ENCODE data around the gene TRIM2. TPM values are rescaled to one million over a fixed set of nuclear protein-coding genes. Genes with fewer than 3 reads are reported as not detected.

Gene TRIM2
- total RNA-seq, 4 donors from 2014 or later, result 5.8 to 18.9 (median 14.9) TPM

DNA sequence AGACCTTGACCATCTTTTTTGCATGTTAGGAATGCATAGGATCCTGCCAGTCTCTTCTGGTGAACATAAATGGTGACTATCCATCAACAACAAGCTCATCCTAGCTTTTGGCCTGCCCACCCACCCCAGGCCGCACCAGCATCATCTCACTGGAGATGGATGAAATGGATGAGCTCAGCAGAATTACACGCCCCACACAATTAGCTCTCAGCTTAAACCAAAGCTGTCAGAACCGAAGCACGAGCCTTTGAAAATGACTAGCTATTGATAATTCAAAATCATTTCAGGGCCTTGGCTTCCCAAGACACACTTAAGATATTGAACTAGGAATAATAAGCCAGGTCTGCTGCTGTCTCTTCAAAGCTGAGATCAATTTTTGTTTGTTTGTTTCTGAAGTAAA lies 77.8 kb downstream of the TRIM2 start:
- Histone ChIP-seq H3K9me3 (peaks cover 0 to 7% (median 0%) of the 10 kb centered on the region in 3 donors), H3K4me3 (no peak overlapping the region), H3K36me3 (peaks cover 0 to 28% (median 0%) of the 10 kb centered on the region in 3 donors), H3K4me1 (peaks cover 0 to 5% (median 0%) of the 10 kb centered on the region in 3 donors), H3K27me3 (no peaks in the 10 kb centered on the region), H3K27ac (no peak overlapping the region)
- intact Hi-C loops (cut with DNase I), result no loop called here
- DNase-seq, result no peak
- TF ChIP-seq, protein P1, sequence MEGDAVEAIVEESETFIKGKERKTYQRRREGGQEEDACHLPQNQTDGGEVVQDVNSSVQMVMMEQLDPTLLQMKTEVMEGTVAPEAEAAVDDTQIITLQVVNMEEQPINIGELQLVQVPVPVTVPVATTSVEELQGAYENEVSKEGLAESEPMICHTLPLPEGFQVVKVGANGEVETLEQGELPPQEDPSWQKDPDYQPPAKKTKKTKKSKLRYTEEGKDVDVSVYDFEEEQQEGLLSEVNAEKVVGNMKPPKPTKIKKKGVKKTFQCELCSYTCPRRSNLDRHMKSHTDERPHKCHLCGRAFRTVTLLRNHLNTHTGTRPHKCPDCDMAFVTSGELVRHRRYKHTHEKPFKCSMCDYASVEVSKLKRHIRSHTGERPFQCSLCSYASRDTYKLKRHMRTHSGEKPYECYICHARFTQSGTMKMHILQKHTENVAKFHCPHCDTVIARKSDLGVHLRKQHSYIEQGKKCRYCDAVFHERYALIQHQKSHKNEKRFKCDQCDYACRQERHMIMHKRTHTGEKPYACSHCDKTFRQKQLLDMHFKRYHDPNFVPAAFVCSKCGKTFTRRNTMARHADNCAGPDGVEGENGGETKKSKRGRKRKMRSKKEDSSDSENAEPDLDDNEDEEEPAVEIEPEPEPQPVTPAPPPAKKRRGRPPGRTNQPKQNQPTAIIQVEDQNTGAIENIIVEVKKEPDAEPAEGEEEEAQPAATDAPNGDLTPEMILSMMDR (IDR thresholded peaks at IDR 0.05), result no peak
- TF ChIP-seq POLR2A (IDR thresholded peaks at IDR 0.05), result no peak
- 84% methylated on average over 2 to 4 of the region's 4 CpGs for WGBS, 2 donors

DNA sequence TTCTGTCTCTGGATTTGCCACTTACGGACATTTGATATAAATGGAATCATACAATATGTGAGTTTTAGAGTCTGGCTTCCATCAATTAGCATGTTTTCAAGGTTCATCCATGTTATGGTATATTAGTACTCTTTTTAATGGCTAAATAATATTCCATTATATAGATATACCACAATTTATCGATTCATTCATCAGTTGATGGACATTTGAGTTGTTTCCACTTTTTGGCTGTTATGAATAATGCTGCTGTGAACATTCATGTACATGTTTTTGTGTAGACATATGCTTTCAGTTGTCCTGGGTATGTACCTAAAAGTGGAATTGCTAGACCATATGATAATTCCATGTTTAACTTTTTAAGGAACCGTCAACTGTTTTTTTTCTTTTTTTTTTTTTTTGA lies 79.0 kb downstream of the TRIM2 start:
- Histone ChIP-seq H3K4me1 (no peaks in the 10 kb centered on the region), H3K36me3 (peaks cover 0 to 24% (median 0%) of the 10 kb centered on the region in 3 donors), H3K27me3 (no peaks in the 10 kb centered on the region), H3K9me3 (peaks cover 0 to 7% (median 0%) of the 10 kb centered on the region in 3 donors), H3K4me3 (no peak overlapping the region), H3K27ac (no peak overlapping the region)
- 94 to 97% methylated on average over 3 of the region's 3 CpGs for WGBS, 2 donors
- TF ChIP-seq POLR2A (IDR thresholded peaks at IDR 0.05), result no peak
- TF ChIP-seq, protein P1 (IDR thresholded peaks at IDR 0.05), result no peak
- intact Hi-C loops (cut with DNase I), result no loop called here
- no peak for DNase-seq

DNA sequence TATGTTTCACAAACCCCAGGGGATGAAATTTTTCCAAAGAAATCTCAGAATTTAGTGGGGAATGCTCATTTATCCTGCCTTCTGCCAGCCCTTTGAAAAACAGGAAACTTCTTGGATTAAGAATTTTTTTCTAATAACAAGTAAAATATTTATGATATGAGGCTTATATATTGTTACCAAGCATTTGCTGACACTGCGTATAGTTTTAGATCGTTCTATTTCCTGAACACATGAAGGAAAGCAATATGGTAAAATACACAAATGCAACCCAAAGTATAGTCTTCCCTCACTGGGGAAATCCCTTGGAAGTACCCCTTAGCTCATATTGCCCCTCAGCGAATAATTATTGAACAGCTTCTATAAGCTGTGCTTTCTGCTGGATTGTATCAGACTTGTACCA lies 85.9 kb downstream of the TRIM2 start:
- H3K36me3 ChIP-seq, result peaks cover 0 to 2% (median 0%) of the 10 kb centered on the region in 3 donors
- no peaks in the 10 kb centered on the region for H3K9me3 ChIP-seq
- 85 to 90% methylated on average over 3 of the region's 3 CpGs for WGBS, 2 donors
- H3K27ac ChIP-seq, result no peak overlapping the region
- H3K4me1 ChIP-seq, result peaks cover 0 to 15% (median 2%) of the 10 kb centered on the region in 3 donors
- intact Hi-C loops (cut with DNase I), result no loop called here
- DNase-seq, result no peak
- H3K27me3 ChIP-seq, result no peaks in the 10 kb centered on the region
- H3K4me3 ChIP-seq, result no peak overlapping the region
- TF ChIP-seq, protein P1 (IDR thresholded peaks at IDR 0.05), result no peak

DNA sequence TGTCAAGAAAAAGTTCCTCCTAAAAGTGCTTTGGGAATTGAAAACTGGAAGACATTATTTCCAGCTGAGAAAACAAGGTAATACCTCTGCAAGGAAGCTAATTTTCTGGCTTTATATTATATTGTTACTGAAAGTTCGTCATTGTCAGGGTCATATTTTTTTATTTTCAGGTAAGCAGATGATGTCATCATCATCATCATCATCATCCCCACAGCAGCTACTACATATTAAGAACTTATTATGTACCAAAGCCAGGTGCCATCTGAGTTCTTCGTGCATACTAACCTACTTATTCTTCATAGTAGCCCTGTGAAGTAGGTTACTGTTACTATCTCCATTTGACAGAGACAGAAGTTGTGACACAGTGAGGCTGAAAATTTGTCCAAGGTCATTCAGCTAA lies 87.3 kb downstream of the TRIM2 start:
- WGBS, 2 donors, result 86 to 98% methylated on average over 2 of the region's 2 CpGs
- Histone ChIP-seq H3K4me3 (no peak overlapping the region), H3K4me1 (peaks cover 4 to 30% (median 11%) of the 10 kb centered on the region in 3 donors), H3K27me3 (no peaks in the 10 kb centered on the region), H3K27ac (no peak overlapping the region), H3K9me3 (no peaks in the 10 kb centered on the region), H3K36me3 (peaks cover 0 to 10% (median 0%) of the 10 kb centered on the region in 3 donors)
- no peak for TF ChIP-seq POLR2A (IDR thresholded peaks at IDR 0.05)
- TF ChIP-seq, protein P1 (IDR thresholded peaks at IDR 0.05), result no peak
- DNase-seq, result no peak
- intact Hi-C loops (cut with DNase I), result no loop called here

DNA sequence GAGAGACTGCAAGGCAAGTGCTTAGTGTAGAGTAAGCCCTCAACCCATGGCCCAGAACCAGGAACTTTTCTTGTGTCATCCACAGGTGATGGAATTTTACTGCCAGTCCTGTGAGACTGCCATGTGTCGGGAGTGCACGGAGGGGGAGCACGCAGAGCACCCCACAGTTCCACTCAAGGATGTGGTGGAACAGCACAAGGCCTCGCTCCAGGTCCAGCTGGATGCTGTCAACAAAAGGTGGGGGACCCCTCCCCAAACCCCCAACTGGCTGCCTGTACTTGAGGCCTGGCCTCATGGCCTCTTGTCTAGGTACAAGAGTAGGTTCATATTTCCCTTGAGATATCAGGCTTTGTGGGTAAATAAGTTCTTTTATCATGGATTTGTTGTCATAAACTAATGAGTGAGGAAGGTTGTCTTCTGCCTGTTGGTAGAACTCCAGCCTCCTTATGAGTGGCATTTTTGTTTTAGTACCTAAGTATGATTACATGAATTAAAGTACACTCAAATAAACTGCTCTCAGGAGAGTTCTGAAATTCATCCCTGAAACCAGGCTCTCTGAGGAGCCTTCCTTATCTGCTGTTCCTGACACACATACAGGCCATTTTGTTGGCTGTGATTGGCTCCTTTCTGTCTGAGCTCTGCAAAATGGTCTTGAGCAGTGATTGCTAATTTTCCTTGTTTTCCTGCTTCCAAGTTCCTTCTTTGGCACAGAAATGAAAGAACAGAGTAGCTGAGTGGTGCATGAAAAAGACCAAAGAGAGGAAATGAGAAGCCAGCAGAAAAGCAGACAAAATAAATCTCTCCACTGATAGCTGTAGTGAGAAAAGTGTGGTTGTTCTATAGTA lies 88.9 kb downstream of the TRIM2 start:
- Histone ChIP-seq H3K4me1 (peaks cover 8 to 44% (median 11%) of the 10 kb centered on the region in 3 donors), H3K9me3 (no peaks in the 10 kb centered on the region), H3K27ac (no peak overlapping the region), H3K4me3 (no peak overlapping the region), H3K27me3 (no peaks in the 10 kb centered on the region), H3K36me3 (peaks cover 0 to 10% (median 0%) of the 10 kb centered on the region in 3 donors)
- TF ChIP-seq, protein P1 (IDR thresholded peaks at IDR 0.05), result no peak
- no peak for TF ChIP-seq POLR2A (IDR thresholded peaks at IDR 0.05)
- intact Hi-C loops (cut with DNase I), result no loop called here
- WGBS, 2 donors, result 80 to 100% methylated on average over 1 of the region's 4 CpGs
- no peak for DNase-seq
